ENCODE measurements around the gene KRTAP15-1. TPM values are rescaled to one million over a fixed set of nuclear protein-coding genes. Genes with fewer than 3 reads are reported as not detected.

KRTAP15-1 gene
- total RNA-seq (2022; extraction: Qiagen RNA extraction): not detected in 5 replicates

GRCh38 chr21:30439975-30440374 is at the start of gene KRTAP15-1:
TSS of gene KRTAP15-1 (plus strand) at chr21:30440275. CDS start at chr21:30440328, 53 bp downstream.

DNA sequence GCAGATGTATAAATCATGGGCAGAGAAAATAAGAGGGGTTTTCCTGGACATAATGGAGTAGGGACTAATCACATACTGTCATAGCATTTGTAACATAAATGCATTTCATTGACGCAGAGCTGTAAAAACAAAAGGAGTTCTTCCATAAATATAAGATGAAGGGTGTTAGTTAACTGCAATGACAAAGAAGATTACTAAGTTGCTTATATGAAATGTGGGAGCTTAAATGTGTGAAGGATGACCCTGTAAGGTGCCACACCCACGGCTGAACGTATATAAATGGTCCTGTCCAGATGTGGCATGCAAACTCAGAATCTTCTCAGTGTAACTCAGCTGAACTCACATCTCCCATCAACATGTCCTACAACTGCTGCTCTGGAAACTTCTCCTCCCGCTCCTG is 44.3 kb upstream of the KRTAP15-1 start, which contains the start of gene KRTAP13-1:
Gene KRTAP13-1 (plus strand): TSS at position 301 of the 400 bp plus-strand sequence. CDS start 56 bp downstream, at position 357.

DNA sequence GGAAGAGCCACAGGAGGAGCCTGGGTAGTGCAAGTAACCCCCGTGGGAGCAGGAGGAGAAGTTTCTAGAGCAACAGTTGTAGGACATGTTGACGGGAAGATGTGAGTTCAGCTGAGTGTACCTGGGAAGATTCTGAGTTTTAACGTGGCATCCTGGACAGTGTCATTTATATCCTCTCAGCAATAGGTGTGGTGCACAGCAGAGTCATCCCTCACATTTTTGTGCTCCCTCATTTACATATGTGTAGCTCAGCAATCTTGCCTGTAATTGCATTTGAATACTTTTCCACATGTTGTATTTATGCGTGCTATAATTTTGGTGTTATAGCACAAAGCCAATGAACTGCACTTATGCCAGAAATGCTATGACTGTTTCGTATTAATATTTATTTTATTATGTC is 14.2 kb upstream of the KRTAP15-1 start, which contains the start of gene KRTAP13-3:
Gene KRTAP13-3 (minus strand): TSS at position 101 of the 400 bp plus-strand sequence. CDS start 14 bp downstream, at position 87.

DNA sequence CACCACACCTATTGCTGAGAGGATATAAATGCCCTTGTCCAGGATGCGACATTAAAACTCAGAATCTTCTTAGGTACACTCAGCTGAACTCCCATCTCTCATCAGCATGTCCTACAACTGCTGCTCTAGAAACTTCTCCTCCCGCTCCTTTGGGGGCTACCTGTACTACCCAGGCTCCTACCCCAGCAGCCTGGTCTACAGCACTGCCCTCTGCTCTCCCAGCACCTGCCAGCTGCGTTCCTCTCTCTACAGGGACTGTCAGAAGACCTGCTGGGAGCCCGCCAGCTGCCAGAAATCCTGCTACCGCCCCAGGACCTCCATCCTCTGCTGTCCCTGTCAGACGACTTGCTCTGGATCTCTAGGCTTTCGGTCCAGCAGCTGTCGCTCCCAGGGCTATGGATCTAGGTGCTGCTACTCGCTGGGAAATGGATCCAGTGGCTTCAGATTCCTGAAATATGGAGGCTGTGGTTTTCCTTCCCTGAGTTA is 9.9 kb upstream of the KRTAP15-1 start, which contains the start of gene KRTAP13-4:
Gene KRTAP13-4 (plus strand): TSS at position 51 of the 486 bp plus-strand sequence. CDS start 56 bp downstream, at position 107.

DNA sequence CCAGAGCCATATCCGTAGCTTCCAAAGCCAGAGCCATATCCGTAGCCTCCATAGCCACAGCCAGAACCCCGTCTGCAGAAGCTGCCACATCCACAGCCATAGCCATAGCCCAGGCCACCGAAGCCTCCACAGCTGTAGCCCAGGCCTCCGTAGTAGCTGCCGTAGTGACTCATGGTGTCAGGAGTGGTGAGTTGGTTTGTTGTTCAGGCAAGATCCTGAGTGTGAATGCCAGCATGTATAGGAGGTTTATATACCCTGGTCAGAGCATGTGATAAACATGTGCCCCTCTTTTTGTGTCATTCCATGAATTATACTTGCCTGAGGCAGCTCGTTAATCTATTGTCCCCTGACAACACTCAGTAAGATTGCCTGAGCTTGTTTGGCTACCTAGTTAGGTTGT is 40.1 kb downstream of the KRTAP15-1 start, which contains the start of gene KRTAP19-1:
Gene KRTAP19-1 (minus strand): TSS at position 223 of the 400 bp plus-strand sequence. CDS start 50 bp downstream, at position 173.

GRCh38 chr21:30487336-30487735 is 47.3 kb downstream of the KRTAP15-1 start, which contains the start of gene KRTAP19-2:
TSS of gene KRTAP19-2 (minus strand) at chr21:30487436. CDS start at chr21:30487348, 88 bp downstream.

Other genes starting within 250 kb of the KRTAP15-1 start
- gene CLDN8, start 224.2 kb upstream of the KRTAP15-1 start, total RNA-seq (2022; extraction: Qiagen RNA extraction): not detected in 5 replicates
- not detected in 5 replicates for gene KRTAP24-1, start 157.3 kb upstream of the KRTAP15-1 start, total RNA-seq (2022; extraction: Qiagen RNA extraction)
- not detected in 5 replicates for gene KRTAP25-1, start 150.8 kb upstream of the KRTAP15-1 start, total RNA-seq (2022; extraction: Qiagen RNA extraction)
- not detected in 5 replicates for gene KRTAP26-1, start 120.0 kb upstream of the KRTAP15-1 start, total RNA-seq (2022; extraction: Qiagen RNA extraction)
- not detected in 5 replicates for gene KRTAP27-1, start 102.6 kb upstream of the KRTAP15-1 start, total RNA-seq (2022; extraction: Qiagen RNA extraction)
- not detected in 5 replicates for gene KRTAP23-1, start 91.7 kb upstream of the KRTAP15-1 start, total RNA-seq (2022; extraction: Qiagen RNA extraction)
- gene KRTAP13-2, start 68.0 kb upstream of the KRTAP15-1 start, total RNA-seq (2022; extraction: Qiagen RNA extraction): not detected in 5 replicates
- gene KRTAP13-1, start 44.2 kb upstream of the KRTAP15-1 start, total RNA-seq (2022; extraction: Qiagen RNA extraction): not detected in 5 replicates
- not detected in 5 replicates for gene KRTAP13-3, start 14.3 kb upstream of the KRTAP15-1 start, total RNA-seq (2022; extraction: Qiagen RNA extraction)
- gene KRTAP13-4, start 10.1 kb upstream of the KRTAP15-1 start, total RNA-seq (2022; extraction: Qiagen RNA extraction): not detected in 5 replicates
- not detected in 5 replicates for gene KRTAP19-1, start 40.1 kb downstream of the KRTAP15-1 start, total RNA-seq (2022; extraction: Qiagen RNA extraction)
- not detected in 5 replicates for gene KRTAP19-2, start 47.2 kb downstream of the KRTAP15-1 start, total RNA-seq (2022; extraction: Qiagen RNA extraction)
- gene KRTAP19-3, start 51.7 kb downstream of the KRTAP15-1 start, total RNA-seq (2022; extraction: Qiagen RNA extraction): not detected in 5 replicates
- not detected in 5 replicates for gene KRTAP19-4, start 56.9 kb downstream of the KRTAP15-1 start, total RNA-seq (2022; extraction: Qiagen RNA extraction)
- not detected in 5 replicates for gene KRTAP19-5, start 61.9 kb downstream of the KRTAP15-1 start, total RNA-seq (2022; extraction: Qiagen RNA extraction)
- not detected in 5 replicates for gene KRTAP19-6, start 101.6 kb downstream of the KRTAP15-1 start, total RNA-seq (2022; extraction: Qiagen RNA extraction)
- not detected in 5 replicates for gene KRTAP19-7, start 121.0 kb downstream of the KRTAP15-1 start, total RNA-seq (2022; extraction: Qiagen RNA extraction)
- gene KRTAP22-2, start 150.1 kb downstream of the KRTAP15-1 start, total RNA-seq (2022; extraction: Qiagen RNA extraction): not detected in 5 replicates
- not detected in 5 replicates for gene KRTAP6-3, start 152.2 kb downstream of the KRTAP15-1 start, total RNA-seq (2022; extraction: Qiagen RNA extraction)
- gene KRTAP6-2, start 158.6 kb downstream of the KRTAP15-1 start, total RNA-seq (2022; extraction: Qiagen RNA extraction): not detected in 5 replicates
- not detected in 5 replicates for gene KRTAP22-1, start 160.8 kb downstream of the KRTAP15-1 start, total RNA-seq (2022; extraction: Qiagen RNA extraction)
- gene KRTAP6-1, start 173.7 kb downstream of the KRTAP15-1 start, total RNA-seq (2022; extraction: Qiagen RNA extraction): not detected in 5 replicates
- not detected in 5 replicates for gene KRTAP20-1, start 176.2 kb downstream of the KRTAP15-1 start, total RNA-seq (2022; extraction: Qiagen RNA extraction)
- not detected in 5 replicates for gene KRTAP20-4, start 180.4 kb downstream of the KRTAP15-1 start, total RNA-seq (2022; extraction: Qiagen RNA extraction)
- not detected in 5 replicates for gene KRTAP20-2, start 194.9 kb downstream of the KRTAP15-1 start, total RNA-seq (2022; extraction: Qiagen RNA extraction)
- not detected in 5 replicates for gene KRTAP20-3, start 202.6 kb downstream of the KRTAP15-1 start, total RNA-seq (2022; extraction: Qiagen RNA extraction)